GM18951 (cell line): ENCODE measurements around the gene RNF32.

Source experiments
- POLR2A ChIP-seq: IDR thresholded peaks from 4 replicates; pipeline ENCODE4 v1.6.1; 2011; ENCODE audit warnings: mild to moderate bottlenecking; ENCODE audit not compliant: insufficient read length, insufficient read depth; ENCODE audit errors: extremely low read depth
- in situ Hi-C: fragments of 300-500 bp; cut with MboI; formaldehyde crosslinking; loops from one replicate; pipeline ENCODE4 v1.12.0; 2022; ENCODE audit warnings: low sequenced_read_pairs, mixed read lengths, inconsistent platforms; ENCODE audit not compliant: unreplicated experiment

The RNF32 gene

DNA sequence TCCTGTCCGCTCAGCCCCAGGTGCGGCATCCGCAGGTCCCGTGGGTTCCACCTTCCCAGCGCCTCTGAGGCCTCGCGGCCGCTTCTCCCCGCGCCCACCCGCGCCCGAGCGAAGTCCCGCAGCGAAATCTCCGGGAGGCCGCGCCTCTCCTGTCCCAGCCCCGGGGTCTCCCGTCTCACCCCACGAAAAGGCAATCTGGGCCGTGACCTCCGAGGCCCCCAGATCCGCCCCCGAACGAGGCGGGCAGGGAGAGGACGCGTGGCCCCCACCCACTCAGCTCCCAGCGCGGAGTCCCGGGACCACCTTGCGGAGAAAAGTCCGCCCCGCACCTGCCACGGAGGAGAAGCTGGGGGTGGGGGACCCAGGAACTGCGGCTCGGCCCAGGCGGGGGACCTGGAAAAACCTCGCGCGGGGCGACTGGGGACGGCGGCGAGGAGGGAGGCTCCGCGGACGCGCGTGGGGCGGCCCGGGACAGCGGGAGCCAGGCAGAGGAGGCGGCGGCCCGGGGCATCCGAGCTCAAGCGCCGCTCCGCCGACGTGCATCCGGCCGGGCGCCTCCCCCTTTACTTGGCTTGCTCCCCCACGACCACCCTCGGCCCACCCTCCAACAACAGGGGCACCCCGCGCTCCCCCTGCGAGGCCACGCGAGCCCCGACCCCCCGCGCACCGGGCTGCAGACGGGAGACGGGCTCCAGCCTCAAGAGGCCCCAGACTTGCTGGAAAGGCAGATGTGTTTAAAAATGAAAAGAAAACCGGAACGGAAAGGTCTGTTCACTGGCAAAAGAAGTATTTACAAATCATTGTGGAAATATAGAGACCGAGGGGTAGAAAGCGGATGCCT, 33.0 kb upstream of the RNF32 start:
- no peak for TF ChIP-seq POLR2A

GRCh38 chr7:156608173-156608478, 32.4 kb upstream of the RNF32 start:
- in situ Hi-C loops, result no loop called here
- TF ChIP-seq POLR2A, result no peak

More for the DNA sequence above, 33.0 kb upstream of the RNF32 start:
- in situ Hi-C loops, result no loop called here

DNA sequence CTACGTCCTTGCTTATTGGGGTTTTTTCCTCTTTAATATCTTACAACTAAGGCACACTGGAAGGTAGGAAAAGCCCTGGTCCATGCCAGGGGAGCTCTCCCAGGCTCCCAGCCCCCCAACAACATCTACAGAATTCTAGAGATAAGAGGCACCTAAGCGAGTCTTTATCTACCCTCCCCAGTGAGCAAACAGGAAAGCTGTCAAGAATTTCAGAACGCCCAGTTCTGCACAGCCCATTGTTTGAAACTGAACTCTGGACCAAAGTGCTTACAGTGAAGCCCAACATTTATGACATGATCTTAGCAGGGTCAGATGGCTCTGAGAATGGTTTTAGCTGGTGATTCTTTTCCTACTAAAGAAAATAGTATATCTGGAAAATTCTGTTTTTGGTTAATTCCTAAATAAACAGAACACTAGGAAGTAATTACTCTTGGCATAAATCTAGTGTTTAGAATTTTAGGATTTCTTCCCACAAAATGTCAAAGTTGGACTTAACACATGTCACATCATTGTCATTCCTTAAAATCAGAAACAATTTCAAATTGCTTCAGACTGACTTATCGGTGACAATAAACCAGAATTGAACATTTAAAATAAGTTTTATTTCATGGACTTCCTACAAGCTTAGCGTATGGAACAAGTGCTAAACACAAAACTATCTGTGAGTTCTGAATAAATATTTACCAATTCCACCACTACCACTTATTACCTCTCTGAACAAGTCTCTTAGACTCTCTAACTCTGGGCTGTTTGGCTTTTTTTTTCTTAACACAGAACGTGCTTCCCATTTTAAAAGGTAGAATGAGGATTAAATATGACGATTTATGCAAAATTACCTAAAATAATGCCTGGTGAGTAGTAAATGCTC, 31.3 kb upstream of the RNF32 start:
- no peak for TF ChIP-seq POLR2A
- in situ Hi-C loops, result no loop called here

GRCh38 chr7:156610130-156610529, 30.4 kb upstream of the RNF32 start:
- no peak for TF ChIP-seq POLR2A
- in situ Hi-C loops, result no loop called here

- no peak for TF ChIP-seq POLR2A
- in situ Hi-C loops, result no loop called here
Measured at GRCh38 chr7:156610601-156611000, 30.0 kb upstream of the RNF32 start.

GRCh38 chr7:156611014-156612010, 29.3 kb upstream of the RNF32 start:
- no peak for TF ChIP-seq POLR2A
- in situ Hi-C loops, result no loop called here

GRCh38 chr7:156612930-156613329, 27.6 kb upstream of the RNF32 start:
- no peak for TF ChIP-seq POLR2A
- in situ Hi-C loops, result no loop called here

GRCh38 chr7:156614434-156615264, 25.9 kb upstream of the RNF32 start:
- in situ Hi-C loops, result no loop called here
- TF ChIP-seq POLR2A, result no peak

- in situ Hi-C loops, result no loop called here
- no peak for TF ChIP-seq POLR2A
Measured at GRCh38 chr7:156616269-156617202, 24.0 kb upstream of the RNF32 start.

GRCh38 chr7:156617215-156617614, 23.4 kb upstream of the RNF32 start:
- no peak for TF ChIP-seq POLR2A
- in situ Hi-C loops, result no loop called here
